ENCODE data around the gene S100A1. TPM values are rescaled to one million over a fixed set of nuclear protein-coding genes. Genes with fewer than 3 reads are reported as not detected.
"Not testable (repeated sequence)": the region's sequence is repeated elsewhere in the genome, so short reads cannot be mapped to it uniquely, and the experiment has no call there.

The S100A1 gene
- total RNA-seq, 1 experiment from 2014 or later: 0.29 TPM

DNA sequence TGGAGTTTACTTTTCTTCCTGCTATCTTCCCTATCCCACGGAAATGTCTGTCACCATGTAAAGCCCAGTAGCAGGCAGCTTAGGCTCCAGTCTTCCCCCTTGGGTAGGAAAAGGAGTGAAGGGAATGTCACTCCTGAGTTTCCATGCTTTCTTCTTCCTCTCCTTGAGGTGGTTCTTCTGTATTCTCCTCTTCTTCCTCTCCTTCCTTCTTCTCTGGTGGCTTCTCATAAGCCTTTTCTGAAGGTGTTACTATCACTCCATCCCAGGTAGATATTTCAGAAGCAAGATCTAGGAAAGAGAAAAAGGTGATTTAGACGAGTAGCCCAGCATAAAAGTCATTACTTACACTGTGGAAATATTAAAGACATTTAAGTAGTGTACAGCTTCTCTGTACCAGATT lies 34.0 kb downstream of the S100A1 start:
- Histone ChIP-seq H3K79me2 (ENCODE audit: low read length) (peaks cover 28% of the 10 kb centered on the region), H3K9ac (ENCODE audit: low read length) (no peak overlapping the region), H3K27ac (ENCODE audit: low read length) (no peak overlapping the region), H3K9me2 (replicated peaks; ENCODE audit: low read length) (no peaks in the 10 kb centered on the region), H3K4me3 (ENCODE audit: low read length) (no peak overlapping the region), H2AFZ (ENCODE audit: low read length) (no peak overlapping the region), H3K4me2 (ENCODE audit: low read length) (no peak overlapping the region), H4K20me1 (ENCODE audit: low read length) (no peaks in the 10 kb centered on the region), H3K9me3 (ENCODE audit: low read length) (no peaks in the 10 kb centered on the region), H3K4me1 (ENCODE audit: insufficient read depth, low read length) (peaks cover 14% of the 10 kb centered on the region; the same call in 1 of the 2 replicates), H3F3A (ENCODE audit: low read length, unreplicated experiment) (peaks cover 22% of the 10 kb centered on the region), H3K36me3 (ENCODE audit: low read depth, low read length) (peaks cover 65% of the 10 kb centered on the region), H3K27me3 (ENCODE audit: low read length) (no peaks in the 10 kb centered on the region)
- intact Hi-C loops (cut with micrococcal nuclease): no loop called here
- TSS peak; percentile 34 for BruUV-seq (replicated peaks)
- no peak for TF ChIP-seq EZH2 (IDR thresholded peaks at IDR 0.05; ENCODE audit: low read length, unreplicated experiment)
- no peak for TF ChIP-seq CTCF (conservative IDR thresholded peaks at IDR 0.05; ENCODE audit: low read depth, low read length)
- no peak for TF ChIP-seq EZH2phosphoT487 (IDR thresholded peaks at IDR 0.05; ENCODE audit: borderline replicate concordance, low read length)
- no peak for DNase-seq
- CTCF ChIA-PET: no interaction called here
- POLR2A ChIA-PET (ENCODE audit: unreplicated experiment): no interaction called here
- ATAC-seq: no peak

- CTCF ChIA-PET: no interaction called here
- H3F3A ChIP-seq (ENCODE audit: low read length, unreplicated experiment): peaks cover 28% of the 10 kb centered on the region
- peaks cover 6% of the 10 kb centered on the region; the same call in 1 of the 2 replicates for H4K20me1 ChIP-seq (ENCODE audit: low read length)
- peaks cover 75% of the 10 kb centered on the region for H3K36me3 ChIP-seq (ENCODE audit: low read depth, low read length)
- POLR2A ChIA-PET (ENCODE audit: unreplicated experiment): interaction anchor here (0.6 kb wide), 2 partner anchors 50 to 79 kb away, joined by 4 to 5 read pairs; partner anchors contain the start of gene S100A16
- H2AFZ ChIP-seq (ENCODE audit: low read length): no peak overlapping the region
- no peaks in the 10 kb centered on the region for H3K27me3 ChIP-seq (ENCODE audit: low read length)
- DNase-seq (no peak), ATAC-seq (no peak)
- H3K9me3 ChIP-seq (ENCODE audit: low read length): no peaks in the 10 kb centered on the region
- H3K27ac ChIP-seq (ENCODE audit: low read length): no peak overlapping the region
- TF ChIP-seq CTCF (conservative IDR thresholded peaks at IDR 0.05; ENCODE audit: low read depth, low read length) (no peak), EZH2 (IDR thresholded peaks at IDR 0.05; ENCODE audit: low read length, unreplicated experiment) (no peak), EZH2phosphoT487 (IDR thresholded peaks at IDR 0.05; ENCODE audit: borderline replicate concordance, low read length) (no peak)
- no peak overlapping the region for H3K4me3 ChIP-seq (ENCODE audit: low read length)
- no peak overlapping the region for H3K9ac ChIP-seq (ENCODE audit: low read length)
- no TSS peak for BruUV-seq (replicated peaks)
- intact Hi-C loops (cut with micrococcal nuclease): no loop called here
- H3K79me2 ChIP-seq (ENCODE audit: low read length): peaks cover 37% of the 10 kb centered on the region
- H3K9me2 ChIP-seq (replicated peaks; ENCODE audit: low read length): no peaks in the 10 kb centered on the region
- H3K4me2 ChIP-seq (ENCODE audit: low read length): no peak overlapping the region
- peaks cover 11% of the 10 kb centered on the region; the same call in 1 of the 2 replicates for H3K4me1 ChIP-seq (ENCODE audit: insufficient read depth, low read length)
Observed at GRCh38 chr1:153663211-153663610, 35.0 kb downstream of the S100A1 start.

GRCh38 chr1:153667439-153667838 lies 39.2 kb downstream of the S100A1 start:
- ChIA-PET CTCF (no interaction called here), POLR2A (ENCODE audit: unreplicated experiment) (no interaction called here)
- no peaks in the 10 kb centered on the region for H3K27me3 ChIP-seq (ENCODE audit: low read length)
- intact Hi-C loops (cut with micrococcal nuclease): no loop called here
- H3K4me2 ChIP-seq (ENCODE audit: low read length): peak overlapping the region; percentile 94; the same call in 1 of the 2 replicates
- no peaks in the 10 kb centered on the region for H3K9me3 ChIP-seq (ENCODE audit: low read length)
- H3K9ac ChIP-seq (ENCODE audit: low read length): no peak overlapping the region
- no peaks in the 10 kb centered on the region for H3K9me2 ChIP-seq (replicated peaks; ENCODE audit: low read length)
- DNase-seq (no peak), ATAC-seq (no peak)
- H3K27ac ChIP-seq (ENCODE audit: low read length): no peak overlapping the region
- no TSS peak for BruUV-seq (replicated peaks)
- H4K20me1 ChIP-seq (ENCODE audit: low read length): peaks cover 18% of the 10 kb centered on the region
- H3K4me3 ChIP-seq (ENCODE audit: low read length): no peak overlapping the region
- TF ChIP-seq CTCF (conservative IDR thresholded peaks at IDR 0.05; ENCODE audit: low read depth, low read length): no peak
- TF ChIP-seq EZH2phosphoT487 (IDR thresholded peaks at IDR 0.05; ENCODE audit: borderline replicate concordance, low read length): no peak
- TF ChIP-seq EZH2 (IDR thresholded peaks at IDR 0.05; ENCODE audit: low read length, unreplicated experiment): no peak
- peaks cover 76% of the 10 kb centered on the region for H3K36me3 ChIP-seq (ENCODE audit: low read depth, low read length)
- peaks cover 26% of the 10 kb centered on the region for H3F3A ChIP-seq (ENCODE audit: low read length, unreplicated experiment)
- H3K79me2 ChIP-seq (ENCODE audit: low read length): peaks cover 50% of the 10 kb centered on the region
- H2AFZ ChIP-seq (ENCODE audit: low read length): no peak overlapping the region
- peaks cover 17% of the 10 kb centered on the region for H3K4me1 ChIP-seq (ENCODE audit: insufficient read depth, low read length)

GRCh38 chr1:153668672-153669071 lies 40.4 kb downstream of the S100A1 start:
- POLR2A ChIA-PET (ENCODE audit: unreplicated experiment): interaction anchor here (0.6 to 0.7 kb wide), 2 partner anchors 35 to 97 kb away, joined by 3 to 4 read pairs; partner anchors contain the start of gene CHTOP
- Histone ChIP-seq H3K4me2 (ENCODE audit: low read length) (peak overlapping the region; percentile 94), H3K79me2 (ENCODE audit: low read length) (peaks cover 50% of the 10 kb centered on the region), H3K36me3 (ENCODE audit: low read depth, low read length) (peaks cover 64% of the 10 kb centered on the region), H3K4me1 (ENCODE audit: insufficient read depth, low read length) (peaks cover 17% of the 10 kb centered on the region), H3K4me3 (ENCODE audit: low read length) (peak overlapping the region; percentile 89; the same call in 1 of the 2 replicates), H4K20me1 (ENCODE audit: low read length) (peaks cover 18% of the 10 kb centered on the region), H3F3A (ENCODE audit: low read length, unreplicated experiment) (peaks cover 25% of the 10 kb centered on the region)
- intact Hi-C loops (cut with micrococcal nuclease); BruUV-seq (replicated peaks); H3K27ac ChIP-seq (ENCODE audit: low read length); H3K27me3 ChIP-seq (ENCODE audit: low read length); ATAC-seq; H2AFZ ChIP-seq (ENCODE audit: low read length); H3K9me3 ChIP-seq (ENCODE audit: low read length); CTCF ChIA-PET; DNase-seq; H3K9me2 ChIP-seq (replicated peaks; ENCODE audit: low read length); H3K9ac ChIP-seq (ENCODE audit: low read length): not testable (repeated sequence)

Measured in PC-3 (cell line).